Bone marrow (tissue), 2 donors: Measurements from ENCODE around the gene NFKB2.

Experiments used
- DNase-seq, 2 donors: peaks; one replicate each; lab custom pipeline; 2025; lab: John Stamatoyannopoulos, UW

Gene NFKB2

GRCh38 chr10:102408728-102409603 is 13.5 kb downstream of the NFKB2 start:
- no peak for DNase-seq

- no peak for DNase-seq
Observed at GRCh38 chr10:102409604-102410428, 14.3 kb downstream of the NFKB2 start.

GRCh38 chr10:102410429-102411073 is 15.0 kb downstream of the NFKB2 start:
- no peak for DNase-seq

- no peak for DNase-seq
Observed at GRCh38 chr10:102411341-102412255, 16.1 kb downstream of the NFKB2 start.

GRCh38 chr10:102412293-102412692 is 16.8 kb downstream of the NFKB2 start:
- DNase-seq = no peak

GRCh38 chr10:102413053-102413705 is 17.7 kb downstream of the NFKB2 start:
- DNase-seq = no peak

- no peak for DNase-seq
Observed at GRCh38 chr10:102413806-102414561, 18.5 kb downstream of the NFKB2 start.

GRCh38 chr10:102414749-102415148 is 19.2 kb downstream of the NFKB2 start:
- DNase-seq = no peak

GRCh38 chr10:102416283-102416682 is 20.8 kb downstream of the NFKB2 start:
- no peak for DNase-seq

GRCh38 chr10:102416695-102417094 is 21.2 kb downstream of the NFKB2 start:
- DNase-seq = no peak

- DNase-seq = no peak
Observed at GRCh38 chr10:102418622-102419268, 23.2 kb downstream of the NFKB2 start, which contains the start of gene PSD. Gene PSD, minus strand, starts transcription at chr10:102418785. Its CDS starts 1,747 bp downstream, at chr10:102417038.

GRCh38 chr10:102419269-102420180 is 24.0 kb downstream of the NFKB2 start:
- DNase-seq = peak; percentile 19 to 29

GRCh38 chr10:102420181-102420713 is 24.7 kb downstream of the NFKB2 start:
- no peak for DNase-seq

GRCh38 chr10:102420714-102421506 is 25.4 kb downstream of the NFKB2 start, which contains the start of gene FBXL15:
Gene FBXL15, plus strand, starts transcription at chr10:102420836. Its CDS starts 294 bp downstream, at chr10:102421130.
- peak; percentile 91 to 95 for DNase-seq

- DNase-seq = no peak
Observed at GRCh38 chr10:102421507-102421756, 25.9 kb downstream of the NFKB2 start.

GRCh38 chr10:102421757-102422512 is 26.4 kb downstream of the NFKB2 start:
- DNase-seq = no peak
